Right renal pelvis (tissue), 4 donors: ENCODE results near the gene GRM2. TPM values are rescaled to one million over a fixed set of nuclear protein-coding genes. Genes with fewer than 3 reads are reported as not detected.

ENCODE experiments used
- polyA plus RNA-seq, 4 donors: library from polyadenylated mRNA; unstranded; fragments of 120-200 nt; gene quantifications; one replicate each; pipeline ENCODE4 v1.2.1, GENCODE V29; 2013; ENCODE audit not compliant: insufficient read length in 4 of 4

Gene GRM2
- polyA plus RNA-seq, 4 donors: 0.46 to 0.69 (median 0.62) TPM

Other genes starting within 250 kb of the GRM2 start
- 10 to 100 TPM; 29.0 to 32.6 (median 31.8) TPM for gene DCAF1, start 207.1 kb upstream of the GRM2 start, polyA plus RNA-seq
- 10 to 100 TPM; 13.7 to 15.3 (median 14.6) TPM for gene RAD54L2, start 168.3 kb upstream of the GRM2 start, polyA plus RNA-seq
- 10 to 100 TPM; 59.2 to 70.5 (median 65.1) TPM for gene TEX264, start 35.8 kb upstream of the GRM2 start, polyA plus RNA-seq
- not detected for gene IQCF6, start 72.2 kb downstream of the GRM2 start, polyA plus RNA-seq
- gene IQCF2, start 154.5 kb downstream of the GRM2 start, polyA plus RNA-seq: not detected
- not detected for gene IQCF5, start 168.5 kb downstream of the GRM2 start, polyA plus RNA-seq
- gene IQCF1, start 196.3 kb downstream of the GRM2 start, polyA plus RNA-seq: not detected
- 10 to 100 TPM; 17.6 to 22.6 (median 19.9) TPM for gene RRP9, start 234.8 kb downstream of the GRM2 start, polyA plus RNA-seq
- 10 to 100 TPM; 16.0 to 19.6 (median 17.2) TPM for gene PARP3, start 235.3 kb downstream of the GRM2 start, polyA plus RNA-seq
- under 1 TPM; 0.30 to 0.68 (median 0.40) TPM for gene GPR62, start 248.3 kb downstream of the GRM2 start, polyA plus RNA-seq